Nephron progenitor cell (in vitro differentiated cells): ENCODE data around the gene DDAH1.

Experiments
- DNase-seq: peaks from one replicate; pipeline ENCODE4 v3.0.0; 2021
- H3K27ac Mint-ChIP-seq: 2 replicates; pipeline ENCODE4 v1.8.0; 2021; ENCODE audit warnings: mild to moderate bottlenecking, moderate library complexity, mixed read lengths
- H3K27me3 Mint-ChIP-seq: 2 replicates; pipeline ENCODE4 v1.8.0; 2021; ENCODE audit warnings: mild to moderate bottlenecking, low read depth, mixed read lengths; ENCODE audit not compliant: poor library complexity
- H3K36me3 Mint-ChIP-seq: 2 replicates; pipeline ENCODE4 v1.8.0; 2021; ENCODE audit warnings: low read depth, mixed read lengths
- H3K4me1 Mint-ChIP-seq: 2 replicates; pipeline ENCODE4 v1.8.0; 2021; ENCODE audit warnings: mixed read lengths
- H3K4me3 Mint-ChIP-seq: 2 replicates; pipeline ENCODE4 v1.8.0; 2021; ENCODE audit warnings: mild to moderate bottlenecking, moderate library complexity, mixed read lengths
- H3K9me3 Mint-ChIP-seq: 2 replicates; pipeline ENCODE4 v1.8.0; 2021; ENCODE audit warnings: mild to moderate bottlenecking, moderate library complexity, mixed read lengths
- TF ChIP-seq, protein P1 (sequence below): fragments of 200-600 bp; sonication (generic); IDR thresholded peaks from 2 replicates; pipeline ENCODE4 v1.5.0; 2021; ENCODE audit warnings: antibody characterized with exemption

Gene DDAH1

GRCh38 chr1:85306236-85306635 is 158.7 kb downstream of the DDAH1 start:
- DNase-seq = no peak
- no peak overlapping the region for H3K27ac Mint-ChIP-seq
- TF ChIP-seq, protein P1, sequence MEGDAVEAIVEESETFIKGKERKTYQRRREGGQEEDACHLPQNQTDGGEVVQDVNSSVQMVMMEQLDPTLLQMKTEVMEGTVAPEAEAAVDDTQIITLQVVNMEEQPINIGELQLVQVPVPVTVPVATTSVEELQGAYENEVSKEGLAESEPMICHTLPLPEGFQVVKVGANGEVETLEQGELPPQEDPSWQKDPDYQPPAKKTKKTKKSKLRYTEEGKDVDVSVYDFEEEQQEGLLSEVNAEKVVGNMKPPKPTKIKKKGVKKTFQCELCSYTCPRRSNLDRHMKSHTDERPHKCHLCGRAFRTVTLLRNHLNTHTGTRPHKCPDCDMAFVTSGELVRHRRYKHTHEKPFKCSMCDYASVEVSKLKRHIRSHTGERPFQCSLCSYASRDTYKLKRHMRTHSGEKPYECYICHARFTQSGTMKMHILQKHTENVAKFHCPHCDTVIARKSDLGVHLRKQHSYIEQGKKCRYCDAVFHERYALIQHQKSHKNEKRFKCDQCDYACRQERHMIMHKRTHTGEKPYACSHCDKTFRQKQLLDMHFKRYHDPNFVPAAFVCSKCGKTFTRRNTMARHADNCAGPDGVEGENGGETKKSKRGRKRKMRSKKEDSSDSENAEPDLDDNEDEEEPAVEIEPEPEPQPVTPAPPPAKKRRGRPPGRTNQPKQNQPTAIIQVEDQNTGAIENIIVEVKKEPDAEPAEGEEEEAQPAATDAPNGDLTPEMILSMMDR = no peak
- H3K4me1 Mint-ChIP-seq = peaks cover 4% of the 10 kb centered on the region
- no peaks in the 10 kb centered on the region for H3K36me3 Mint-ChIP-seq
- no peak overlapping the region for H3K4me3 Mint-ChIP-seq
- no peaks in the 10 kb centered on the region for H3K9me3 Mint-ChIP-seq
- H3K27me3 Mint-ChIP-seq = peaks cover 22% of the 10 kb centered on the region

GRCh38 chr1:85303440-85304162 is 161.4 kb downstream of the DDAH1 start:
- Mint-ChIP-seq H3K27ac (no peak overlapping the region), H3K4me3 (no peak overlapping the region), H3K4me1 (peaks cover 4% of the 10 kb centered on the region), H3K9me3 (no peaks in the 10 kb centered on the region), H3K27me3 (peaks cover 13% of the 10 kb centered on the region), H3K36me3 (no peaks in the 10 kb centered on the region)
- DNase-seq = no peak
- TF ChIP-seq, protein P1 = no peak

- DNase-seq = no peak
- TF ChIP-seq, protein P1 = no peak
- Mint-ChIP-seq H3K4me1 (peaks cover 21% of the 10 kb centered on the region), H3K36me3 (no peaks in the 10 kb centered on the region), H3K9me3 (no peaks in the 10 kb centered on the region), H3K27me3 (peaks cover 10% of the 10 kb centered on the region), H3K27ac (no peak overlapping the region), H3K4me3 (no peak overlapping the region)
Observed at GRCh38 chr1:85300140-85300539, 164.8 kb downstream of the DDAH1 start.

DNA sequence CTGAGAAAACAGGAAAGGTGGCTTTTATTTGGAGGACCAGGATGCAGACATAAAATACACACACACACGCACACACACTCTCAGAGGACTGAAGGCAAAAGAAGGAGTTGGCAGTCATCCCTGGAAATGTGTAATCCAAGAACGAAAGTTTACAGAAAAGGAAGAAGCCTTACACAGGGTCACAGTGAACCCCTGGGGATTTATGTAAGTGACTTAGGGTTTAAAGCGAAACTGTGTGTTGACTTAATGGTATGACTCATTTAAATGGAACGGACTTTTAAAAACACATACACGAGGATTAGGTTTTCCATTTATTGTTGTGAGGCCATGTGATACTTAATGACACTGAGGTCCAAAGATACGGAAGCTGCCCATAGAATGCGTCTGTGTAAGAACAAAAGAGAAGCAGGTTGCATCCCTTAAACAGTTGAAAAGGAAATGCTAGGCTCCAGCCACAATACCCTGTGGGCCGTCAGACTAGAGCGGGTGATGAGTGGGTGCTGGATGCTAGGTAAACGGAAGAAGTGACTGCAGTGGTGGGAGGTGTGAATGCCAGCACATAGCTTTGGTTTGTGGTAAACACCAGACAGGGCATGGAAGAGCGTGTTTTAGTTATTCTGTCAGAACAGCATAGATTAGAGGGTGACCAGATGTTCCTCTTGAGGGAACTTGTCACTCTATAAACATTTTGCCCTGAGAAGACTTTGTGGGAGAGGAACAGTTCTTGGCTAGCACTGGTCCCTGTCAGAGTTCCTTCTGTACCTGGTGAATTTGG is 166.9 kb downstream of the DDAH1 start:
- no peak for DNase-seq
- H3K36me3 Mint-ChIP-seq = no peaks in the 10 kb centered on the region
- TF ChIP-seq, protein P1 = no peak
- peaks cover 10% of the 10 kb centered on the region for H3K27me3 Mint-ChIP-seq
- H3K4me1 Mint-ChIP-seq = peaks cover 32% of the 10 kb centered on the region
- H3K27ac Mint-ChIP-seq = peak overlapping the region; percentile 28
- no peak overlapping the region for H3K4me3 Mint-ChIP-seq
- H3K9me3 Mint-ChIP-seq = no peaks in the 10 kb centered on the region

GRCh38 chr1:85297538-85297854 is 167.5 kb downstream of the DDAH1 start:
- H3K4me3 Mint-ChIP-seq = no peak overlapping the region
- no peak for DNase-seq
- peaks cover 10% of the 10 kb centered on the region for H3K27me3 Mint-ChIP-seq
- H3K4me1 Mint-ChIP-seq = peaks cover 32% of the 10 kb centered on the region
- TF ChIP-seq, protein P1 = no peak
- H3K27ac Mint-ChIP-seq = peak overlapping the region; percentile 16
- no peaks in the 10 kb centered on the region for H3K36me3 Mint-ChIP-seq
- H3K9me3 Mint-ChIP-seq = no peaks in the 10 kb centered on the region

DNA sequence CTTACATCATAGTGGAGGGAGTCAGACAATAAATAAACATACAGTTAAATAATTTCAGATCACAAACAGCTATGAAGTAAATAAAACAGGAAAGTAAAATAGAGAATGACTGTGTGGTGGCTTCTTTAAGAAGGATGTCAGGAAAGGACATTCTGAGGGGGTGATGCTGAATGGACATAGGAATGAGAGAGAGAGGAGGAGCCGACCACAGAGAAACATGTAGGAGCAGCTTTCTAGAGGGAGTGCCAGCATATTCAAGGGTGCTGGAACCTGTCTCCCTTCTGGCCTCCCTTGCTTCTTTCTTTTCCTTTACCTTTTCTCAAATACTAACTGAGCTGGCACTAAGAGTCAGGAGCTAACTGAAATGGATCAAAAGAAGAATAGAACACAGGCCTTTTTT is 168.0 kb downstream of the DDAH1 start:
- Mint-ChIP-seq H3K36me3 (no peaks in the 10 kb centered on the region), H3K27ac (no peak overlapping the region), H3K4me3 (no peak overlapping the region), H3K4me1 (peaks cover 32% of the 10 kb centered on the region), H3K27me3 (peaks cover 12% of the 10 kb centered on the region), H3K9me3 (no peaks in the 10 kb centered on the region)
- TF ChIP-seq, protein P1 = no peak
- no peak for DNase-seq
